A549 (cell line): ENCODE measurements around the gene TMPRSS4. TPM values are rescaled to one million over a fixed set of nuclear protein-coding genes. Genes with fewer than 3 reads are reported as not detected.

Source experiments
- ATAC-seq, 2 experiments: fragments of 200-7000 bp in 1 of 2; fragments of >200 bp in 1 of 2; cut with Nextera tagmentation in 1 of 2; cut with Tn5 transposase in 1 of 2; 3 replicates each; pipeline versions ENCODE4 v1.8.0 to v1.9.1; 2018 to 2020; ENCODE audit warnings: mild to moderate bottlenecking in 1 of 2, moderate library complexity in 1 of 2
- CTCF ChIA-PET: fragments of 300-600 bp; sonication (Branson Sonifier 250); formaldehyde crosslinking; extraction: SDS; loops from one replicate; lab custom pipeline; 2021; ENCODE audit warnings: antibody characterized with exemption, inconsistent platforms; lab: Yijun Ruan, JAX
- POLR2A ChIA-PET: fragments of 350-600 bp; formaldehyde crosslinking; extraction: SDS; loops from one replicate; lab custom pipeline; 2021; ENCODE audit warnings: antibody characterized with exemption, inconsistent platforms; lab: Yijun Ruan, JAX
- DNase-seq, 2 experiments: peaks; one replicate each; pipeline versions ENCODE4 v3.0.0 to v3.0.0-alpha.2; 2011 to 2016; ENCODE audit warnings: low read depth in 1 of 2, low spot score in 1 of 2
- FAIRE-seq: peaks from 2 replicates; lab custom pipeline; 2011; peaks lifted over from hg19 to GRCh38; lab: Jason Lieb, UNC
- H3K27ac ChIP-seq, 2 experiments: fragments of >200 bp; sonication (Bioruptor Twin); formaldehyde crosslinking; 3 replicates each; pipeline ENCODE4 v1.5.1; 2016 to 2017
- H3K4me1 ChIP-seq: fragments of >200 bp; sonication (Bioruptor Twin); formaldehyde crosslinking; 3 replicates; pipeline ENCODE4 v1.6.1; 2016
- H3K4me2 ChIP-seq: fragments of >200 bp; sonication (Bioruptor Twin); formaldehyde crosslinking; 3 replicates; pipeline ENCODE4 v1.6.1; 2016
- H3K4me3 ChIP-seq: fragments of >200 bp; sonication (Bioruptor Twin); formaldehyde crosslinking; 3 replicates; pipeline ENCODE4 v1.5.1; 2016
- H3K9me3 ChIP-seq: fragments of >200 bp; sonication (Bioruptor Twin); formaldehyde crosslinking; 3 replicates; pipeline ENCODE4 v1.6.1; 2016
- BCL3 ChIP-seq: fragments of >200 bp; sonication (Bioruptor Twin); formaldehyde crosslinking; IDR thresholded peaks from 3 replicates; pipeline ENCODE4 v1.6.1; 2016
- CHD2 ChIP-seq: fragments of 150-350 bp; IDR thresholded peaks from 2 replicates; pipeline ENCODE4 v1.6.1; 2014; ENCODE audit warnings: low read length; ENCODE audit not compliant: partially characterized antibody
- CHD4 ChIP-seq: fragments of 200-600 bp; sonication (generic); IDR thresholded peaks from 2 replicates; pipeline ENCODE4 v1.6.1; 2016; ENCODE audit warnings: antibody characterized with exemption, mild to moderate bottlenecking, borderline replicate concordance
- EP300 ChIP-seq, 2 experiments: fragments of >200 bp; sonication (Bioruptor Twin); formaldehyde crosslinking; IDR thresholded peaks; 2 replicates in 1 of 2; 3 replicates in 1 of 2; pipeline ENCODE4 v1.6.1; 2016 to 2017
- FOSL2 ChIP-seq, 2 experiments: fragments of 450-650 bp in 1 of 2; fragments of >200 bp in 1 of 2; sonication (Bioruptor Twin) in 1 of 2; formaldehyde crosslinking; IDR thresholded peaks; 2 replicates each; pipeline versions ENCODE4 v1.5.0 to v1.6.1; 2016 to 2020; ENCODE audit warnings: mild to moderate bottlenecking in 1 of 2, moderate library complexity in 1 of 2
- GATA3 ChIP-seq: IDR thresholded peaks from 2 replicates; pipeline ENCODE4 v1.6.1; 2012; ENCODE audit warnings: borderline replicate concordance
- HDAC2 ChIP-seq: fragments of 200-600 bp; sonication (generic); IDR thresholded peaks from 2 replicates; pipeline ENCODE4 v1.6.1; 2016
- HES2 ChIP-seq: fragments of >200 bp; sonication (Bioruptor Twin); formaldehyde crosslinking; IDR thresholded peaks from 2 replicates; pipeline ENCODE4 v1.6.1; 2016
- HOXB13 ChIP-seq: fragments of 250-450 bp; sonication (Bioruptor Pico); IDR thresholded peaks from 2 replicates; pipeline ENCODE4 v1.5.0; 2020; ENCODE audit warnings: low read depth, mild to moderate bottlenecking, moderate library complexity
- HOXB5 ChIP-seq: fragments of 250-450 bp; sonication (Bioruptor Pico); IDR thresholded peaks from 2 replicates; pipeline ENCODE4 v1.5.0; 2020; ENCODE audit warnings: mild to moderate bottlenecking, moderate library complexity
- JUNB ChIP-seq: fragments of >200 bp; sonication (Bioruptor Twin); formaldehyde crosslinking; IDR thresholded peaks from 2 replicates; pipeline ENCODE4 v1.6.1; 2016
- KDM1A ChIP-seq: fragments of 200-600 bp; sonication (generic); IDR thresholded peaks from 2 replicates; pipeline ENCODE4 v1.6.1; 2016; ENCODE audit warnings: low read depth, mild to moderate bottlenecking
- NPAS2 ChIP-seq: fragments of 250-450 bp; sonication (Bioruptor Pico); IDR thresholded peaks from 2 replicates; pipeline ENCODE4 v1.8.0; 2022; ENCODE audit warnings: mild to moderate bottlenecking, moderate library complexity, borderline replicate concordance
- POLR2A ChIP-seq: IDR thresholded peaks from 2 replicates; pipeline ENCODE4 v1.6.1; 2012; ENCODE audit warnings: mild to moderate bottlenecking, low read length
- POLR2AphosphoS2 ChIP-seq: conservative IDR thresholded peaks from 2 replicates; pipeline ENCODE4 v1.6.1; 2012; ENCODE audit warnings: low read length, improper control_type of control experiment, inconsistent platforms
- RARB ChIP-seq: fragments of 250-450 bp; sonication (Bioruptor Pico); IDR thresholded peaks from 2 replicates; pipeline ENCODE4 v1.8.0; 2021; ENCODE audit warnings: mild to moderate bottlenecking, moderate library complexity
- RCOR1 ChIP-seq: fragments of 150-350 bp; IDR thresholded peaks from 2 replicates; pipeline ENCODE4 v1.6.1; 2014; ENCODE audit warnings: antibody characterized with exemption, low read length, low read depth
- RNF2 ChIP-seq: fragments of 200-600 bp; sonication (generic); IDR thresholded peaks from 2 replicates; pipeline ENCODE4 v1.6.1; 2016; ENCODE audit warnings: low read depth, mild to moderate bottlenecking, antibody characterized with exemption, moderate library complexity, borderline replicate concordance
- ZFP36 ChIP-seq: fragments of 450-650 bp; IDR thresholded peaks from 2 replicates; pipeline ENCODE4 v1.6.1; 2014; ENCODE audit warnings: borderline replicate concordance; ENCODE audit not compliant: partially characterized antibody
- ZSCAN20 ChIP-seq: fragments of 250-450 bp; sonication (Bioruptor Pico); IDR thresholded peaks from 2 replicates; pipeline ENCODE4 v1.8.0; 2022; ENCODE audit warnings: mild to moderate bottlenecking, moderate library complexity
- WGBS: methylation state at CpG from one replicate; pipeline ENCODE4 v1.1.6; 2017; ENCODE audit errors: missing lambda C conversion rate; 5-methylcytosine and 5-hydroxymethylcytosine counted together
- polyA plus RNA-seq, 4 experiments: library from polyadenylated mRNA; depleted of rRNA in 3 of 4; stranded (reverse); fragments of >200 nt; fragmentation: RNase III in 1 of 4; extraction: RNeasy Plus Mini Kit Qiagen cat#74134 plus additional on column Dnase treatment in 1 of 4; gene quantifications; 2 replicates in 3 of 4; 3 replicates in 1 of 4; pipeline ENCODE4 v1.2.3, GENCODE V29; 2011 to 2017

Gene TMPRSS4
- polyA plus RNA-seq, 2 of the 4 experiments (the other 2 are of a cell fraction) = not detected

- Histone ChIP-seq H3K4me2 (no peak overlapping the region), H3K9me3 (no peaks in the 10 kb centered on the region), H3K4me1 (no peaks in the 10 kb centered on the region), H3K4me3 (no peak overlapping the region), H3K27ac (no peak overlapping the region)
- POLR2A ChIA-PET = no interaction called here
- DNase-seq (no peak), ATAC-seq (no peak), FAIRE-seq (no peak)
- TF ChIP-seq FOSL2 (IDR thresholded peaks at IDR 0.05) (no peak), FOSL2 (CRISPR knock-in tag; IDR thresholded peaks at IDR 0.05) (no peak), RNF2 (no peak), HES2 (no peak), RCOR1 (no peak), NPAS2 (CRISPR knock-in tag) (no peak), HOXB5 (no peak), POLR2A (no peak), CHD4 (no peak), BCL3 (no peak)
- CTCF ChIA-PET = no interaction called here
- 80% methylated on average over 10 of the region's 10 CpGs for whole genome bisulfite sequencing
These were observed 7.8 kb upstream of the TMPRSS4 start for GRCh38 chr11:118068945-118069612.

- no peaks in the 10 kb centered on the region for H3K4me1 ChIP-seq
- ATAC-seq (no peak), FAIRE-seq (no peak), DNase-seq (no peak)
- no peak overlapping the region for H3K27ac ChIP-seq
- ChIA-PET CTCF (interaction anchor here (0.7 to 1.5 kb wide), 3 partner anchors 11 to 18 kb away, joined by 3 to 5 read pairs (median 3); no protein-coding TSS in a partner anchor), POLR2A (no interaction called here)
- WGBS = 57% methylated on average over 3 of the region's 3 CpGs
- no peak overlapping the region for H3K4me3 ChIP-seq
- H3K4me2 ChIP-seq = no peak overlapping the region
- H3K9me3 ChIP-seq = no peaks in the 10 kb centered on the region
- no peak for TF ChIP-seq POLR2AphosphoS2
These were observed 5.4 kb upstream of the TMPRSS4 start for GRCh38 chr11:118071416-118072030.

- H3K4me1 ChIP-seq = no peaks in the 10 kb centered on the region
- ChIA-PET POLR2A (interaction anchor here (0.6 kb wide), 1 partner anchor 9 kb away, joined by 3 read pairs; no protein-coding TSS in a partner anchor), CTCF (interaction anchor here (0.9 kb wide), 2 partner anchors 12 to 20 kb away, joined by 3 read pairs; no protein-coding TSS in a partner anchor)
- no peak for DNase-seq
- no peak for FAIRE-seq
- no peak overlapping the region for H3K4me3 ChIP-seq
- no peak for TF ChIP-seq HDAC2
- TF ChIP-seq JUNB = no peak
- TF ChIP-seq EP300 (IDR thresholded peaks at IDR 0.05) = no peak
- TF ChIP-seq CHD2 = no peak
- no peak for TF ChIP-seq HOXB5
- ATAC-seq = no peak
- 44% methylated on average over 6 of the region's 9 CpGs for WGBS
- H3K9me3 ChIP-seq = no peaks in the 10 kb centered on the region
- no peak overlapping the region for H3K27ac ChIP-seq
- no peak overlapping the region for H3K4me2 ChIP-seq
These were observed 3.3 kb upstream of the TMPRSS4 start for GRCh38 chr11:118073554-118073953.

- ATAC-seq (no peak), DNase-seq (no peak), FAIRE-seq (no peak)
- CTCF ChIA-PET = interaction anchor here (0.9 to 2.1 kb wide), 2 partner anchors 12 to 20 kb away, joined by 3 to 7 read pairs; no protein-coding TSS in a partner anchor
- no peak overlapping the region for H3K4me3 ChIP-seq
- no peaks in the 10 kb centered on the region for H3K4me1 ChIP-seq
- no peak for TF ChIP-seq JUNB
- no peak for TF ChIP-seq GATA3
- no peak for TF ChIP-seq KDM1A
- no peak for TF ChIP-seq RNF2
- no peak for TF ChIP-seq POLR2A
- no peak for TF ChIP-seq ZSCAN20 (CRISPR knock-in tag)
- no peak for TF ChIP-seq RARB (CRISPR knock-in tag)
- TF ChIP-seq EP300 (IDR thresholded peaks at IDR 0.05) = no peak
- no peak for TF ChIP-seq HOXB13
- no peak for TF ChIP-seq HOXB5
- no peak for TF ChIP-seq ZFP36
- 75% methylated on average over 11 of the region's 11 CpGs for WGBS
- no peak overlapping the region for H3K4me2 ChIP-seq
- H3K27ac ChIP-seq = no peak overlapping the region
- POLR2A ChIA-PET = no interaction called here
- H3K9me3 ChIP-seq = no peaks in the 10 kb centered on the region
These were observed 2.7 kb upstream of the TMPRSS4 start for GRCh38 chr11:118074091-118074685.
